H1 (cell line): ENCODE measurements around the gene MED1.

Experiments used
- ATF2 ChIP-seq: IDR thresholded peaks from 2 replicates; pipeline ENCODE4 v1.6.1; 2012; ENCODE audit warnings: low read length, inconsistent platforms
- CTCF ChIP-seq, 3 experiments: IDR thresholded peaks; 1 replicate in 2 of 3; 2 replicates in 1 of 3; pipeline versions ENCODE4 v1.5.1 to v1.6.1; 2011; ENCODE audit warnings: low read length in 3 of 3, mild to moderate bottlenecking in 3 of 3, inconsistent platforms in 2 of 3, low read depth in 1 of 3, moderate library complexity in 1 of 3; ENCODE audit not compliant: insufficient read depth in 1 of 3; ENCODE audit errors: control extremely low read depth in 1 of 3
- JUND ChIP-seq: IDR thresholded peaks from 2 replicates; pipeline ENCODE4 v1.6.1; 2011; ENCODE audit warnings: mild to moderate bottlenecking, improper control_type of control experiment, low read length
- KDM1A ChIP-seq: fragments of 200-600, 300-600 bp; sonication (generic); IDR thresholded peaks from 2 replicates; pipeline ENCODE4 v1.7.1; 2016; ENCODE audit warnings: mild to moderate bottlenecking, low read length, borderline replicate concordance

- no peak for TF ChIP-seq KDM1A
- no peak for TF ChIP-seq ATF2
- TF ChIP-seq CTCF (IDR thresholded peaks at IDR 0.05; ENCODE audit: control extremely low read depth in 1 of 3, insufficient read depth in 1 of 3, low read depth in 1 of 3, low read length in 3 of 3), result no peak
- no peak for TF ChIP-seq JUND
These were observed 85.2 kb downstream of the MED1 start for GRCh38 chr17:39365872-39366271.
